DMS114 treated with DMSO at 0.1 percent for 48 hours (cell line): Measurements from ENCODE around the gene NARF.
"Not testable (repeated sequence)": the region's sequence is repeated elsewhere in the genome, so short reads cannot be mapped to it uniquely, and the experiment has no call there.

ENCODE experiments used
- DNase-seq: peaks from one replicate; lab custom pipeline; 2025; ENCODE audit not compliant: unreplicated experiment; lab: John Stamatoyannopoulos, UW

The NARF gene

DNA sequence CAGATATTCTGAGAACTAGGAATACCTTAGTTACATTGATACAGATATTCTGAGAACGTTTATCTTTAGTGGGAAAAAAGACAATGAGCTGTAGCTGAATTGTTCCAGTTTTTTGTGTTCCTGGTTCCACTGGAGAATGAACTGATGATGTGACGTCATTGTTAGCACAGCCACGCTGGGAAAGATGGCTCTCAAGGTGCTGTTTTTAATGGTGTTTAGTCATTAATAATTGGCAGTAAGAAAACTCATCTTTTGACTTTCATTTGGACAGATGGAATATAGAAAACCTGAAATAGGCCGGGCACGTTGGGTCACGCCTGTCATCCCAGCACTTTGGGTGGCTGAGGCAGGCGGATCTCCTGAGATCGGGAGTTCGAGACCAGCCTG, 71.4 kb downstream of the NARF start:
- no peak for DNase-seq

DNA sequence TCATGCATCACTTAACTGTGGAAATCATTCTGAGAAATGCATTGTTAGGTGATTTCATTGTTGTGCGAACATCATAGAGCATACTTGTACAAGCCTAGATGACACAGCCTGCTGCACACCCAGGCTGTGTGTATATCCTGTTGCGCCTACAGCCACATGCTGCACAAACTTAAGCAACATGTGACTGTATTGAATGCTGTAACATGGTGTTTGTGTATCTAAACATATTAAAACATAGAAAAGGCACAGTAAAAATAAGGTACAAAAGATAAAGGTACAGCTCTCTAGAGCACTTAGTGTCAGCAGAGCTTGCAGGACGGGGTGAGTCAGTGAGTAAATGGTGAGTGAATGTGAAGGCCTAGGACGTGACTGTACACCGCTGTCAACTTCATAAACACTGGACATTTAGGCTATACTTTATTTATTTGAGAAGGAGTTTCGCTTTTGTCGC, 72.9 kb downstream of the NARF start:
- no peak for DNase-seq

DNA sequence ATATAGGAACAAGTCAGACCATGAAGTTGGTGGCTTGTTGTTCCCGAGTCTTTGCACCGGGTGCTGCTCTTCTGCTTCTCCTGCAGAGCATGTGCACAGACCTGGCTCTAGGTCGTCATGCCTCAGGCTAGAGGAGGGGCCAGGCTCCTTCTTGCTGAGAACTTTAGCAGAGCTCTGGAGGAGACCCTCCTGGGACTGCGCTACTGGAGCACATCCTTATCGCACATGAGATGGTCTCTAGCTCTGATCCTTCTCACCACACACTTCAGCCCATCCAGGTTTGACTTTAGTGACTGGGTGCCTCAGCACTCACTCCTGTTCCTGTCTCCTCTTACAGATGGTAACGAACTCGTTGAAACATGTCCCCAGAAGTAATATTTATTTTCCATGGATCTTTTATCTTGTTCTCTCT, 75.9 kb downstream of the NARF start:
- DNase-seq, result no peak

DNA sequence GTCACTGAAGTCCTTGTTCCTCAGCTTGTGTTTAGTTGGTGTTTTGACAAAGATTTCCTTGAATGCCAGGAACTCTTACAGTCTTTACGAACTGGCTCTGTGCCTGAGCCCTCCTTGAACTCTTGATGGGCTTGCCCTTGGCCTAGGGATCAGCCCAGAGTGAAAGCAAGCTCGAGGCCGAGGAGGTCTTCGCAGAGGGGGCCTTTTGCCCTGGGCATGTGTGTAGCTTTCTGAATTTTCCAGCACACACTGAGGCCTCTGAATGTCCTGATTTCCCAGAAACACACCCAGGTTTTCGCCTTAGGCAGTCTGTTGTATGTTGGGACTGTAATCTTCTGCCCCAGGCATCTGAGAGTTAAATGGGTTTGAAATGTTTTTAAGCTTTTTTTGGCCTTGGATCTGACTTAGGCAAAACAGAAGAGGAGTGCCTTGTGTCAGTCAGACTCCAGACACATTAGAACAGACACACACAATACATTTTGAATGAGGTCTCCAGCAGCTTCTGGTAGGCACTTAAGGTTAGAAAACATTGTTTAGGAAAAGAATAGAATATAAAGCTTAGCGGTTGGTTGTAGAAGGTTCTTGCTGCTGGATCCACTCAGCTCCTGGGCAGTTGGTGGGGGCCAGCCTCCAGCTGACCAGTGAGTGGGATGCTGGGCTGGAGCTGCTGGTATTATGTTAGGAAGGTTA, 78.1 kb downstream of the NARF start:
- no peak for DNase-seq

DNA sequence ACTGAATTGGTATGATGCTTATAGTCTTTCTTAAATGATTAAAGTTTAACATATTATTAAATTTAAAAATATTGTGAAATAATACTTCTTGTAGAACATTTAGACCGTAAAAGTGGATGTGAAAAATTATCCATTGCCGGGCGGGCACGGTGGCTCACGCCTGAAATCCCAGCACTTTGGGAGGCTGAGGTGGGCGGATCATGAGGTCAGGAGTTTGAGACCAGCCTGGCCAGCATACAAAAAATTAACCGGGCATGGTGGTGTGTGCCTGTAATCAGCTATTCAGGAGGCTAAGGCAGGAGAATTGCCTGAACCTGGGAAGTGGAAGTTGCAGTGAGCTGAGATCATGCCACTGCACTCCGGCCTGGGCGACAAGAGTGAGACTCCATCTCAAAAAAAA, 78.7 kb downstream of the NARF start:
- DNase-seq, result not testable (repeated sequence)

DNA sequence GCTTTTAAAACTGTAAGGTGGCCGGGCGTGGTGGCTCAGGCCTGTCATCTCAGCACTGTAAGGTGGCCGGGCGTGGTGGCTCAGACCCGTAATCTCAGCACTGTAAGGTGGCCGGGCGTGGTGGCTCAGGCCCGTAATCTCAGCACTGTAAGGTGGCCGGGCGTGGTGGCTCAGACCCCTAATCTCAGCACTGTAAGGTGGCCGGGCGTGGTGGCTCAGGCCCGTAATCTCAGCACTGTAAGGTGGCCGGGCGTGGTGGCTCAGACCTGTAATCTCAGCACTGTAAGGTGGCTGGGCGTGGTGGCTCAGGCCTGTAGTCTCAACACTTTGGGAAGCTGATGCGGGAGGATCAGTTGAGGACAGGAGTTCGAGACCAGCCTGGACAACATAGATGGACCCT, 80.5 kb downstream of the NARF start:
- not testable (repeated sequence) for DNase-seq
